Brain pericyte (primary cell): ENCODE data around the gene SEZ6L.

Experiments
- DNase-seq: peaks from one replicate; pipeline ENCODE4 v3.0.0-alpha.2; 2012; ENCODE audit warnings: low read depth, low spot score

Gene SEZ6L

DNA sequence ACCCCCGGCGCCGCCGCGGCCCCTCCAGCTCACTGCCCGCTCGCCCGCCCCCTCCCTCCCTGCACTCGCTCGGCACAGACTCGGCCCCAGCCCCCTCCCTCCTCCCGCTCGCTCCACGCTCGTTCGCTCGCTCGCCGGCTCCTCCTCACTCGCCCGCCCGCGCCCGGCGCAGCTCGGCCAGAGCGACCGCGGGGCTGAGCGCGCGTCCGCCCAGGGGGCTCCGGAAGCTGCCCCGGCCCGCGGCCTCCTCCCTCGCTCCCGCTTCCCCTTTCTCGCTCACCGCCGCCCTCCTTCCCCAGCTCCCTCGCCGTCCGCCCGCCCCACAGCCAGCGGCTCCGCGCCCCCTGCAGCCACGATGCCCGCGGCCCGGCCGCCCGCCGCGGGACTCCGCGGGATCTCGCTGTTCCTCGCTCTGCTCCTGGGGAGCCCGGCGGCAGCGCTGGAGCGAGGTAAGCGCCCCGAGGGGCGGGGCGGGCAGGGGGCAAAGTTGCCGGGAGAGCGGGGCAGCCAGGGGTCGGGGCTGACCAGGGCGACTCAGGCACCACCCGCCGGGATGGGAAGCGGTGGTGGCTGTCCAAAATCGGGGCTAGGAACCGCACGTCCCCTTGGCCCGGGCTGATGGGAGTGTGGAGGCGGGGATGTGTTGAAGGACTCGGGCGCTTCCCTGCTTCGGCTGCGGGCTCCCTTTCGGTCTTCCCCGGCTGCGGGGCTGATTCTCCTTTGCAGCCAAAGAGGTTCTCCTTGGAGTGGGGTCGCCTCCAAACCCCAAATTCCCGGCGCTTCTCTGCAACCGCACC is at the start of gene SEZ6L:
SEZ6L (plus strand) TSS at position 148 of the 797 bp plus-strand sequence; CDS start at position 356, 208 bp downstream.
- DNase-seq, result no peak

DNA sequence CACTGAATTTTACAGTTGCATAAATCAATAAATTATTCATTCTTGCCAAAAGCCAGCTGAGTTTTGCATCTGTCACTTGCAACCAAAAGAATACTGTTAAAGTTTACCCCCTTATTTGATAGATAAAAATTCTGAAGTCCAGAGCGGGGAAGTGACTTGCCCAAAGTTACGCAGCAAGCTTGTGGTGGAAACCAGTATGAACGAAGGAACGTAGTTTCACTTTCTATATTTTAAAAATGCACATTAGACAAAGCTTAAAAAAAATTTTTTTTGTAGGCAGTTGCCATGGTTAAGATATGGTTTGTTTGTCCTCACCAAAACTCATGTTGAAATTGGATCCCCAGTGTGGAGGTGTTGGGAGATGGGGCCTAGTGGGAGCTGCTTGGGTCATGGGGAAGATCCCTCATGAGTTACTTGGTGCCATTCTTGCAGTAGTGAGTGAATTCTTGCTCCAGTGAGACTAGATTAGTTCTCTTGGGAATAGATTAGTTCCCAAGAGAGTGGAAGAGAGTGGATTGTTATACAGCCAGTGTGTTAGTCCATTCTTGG is 46.3 kb upstream of the SEZ6L start:
- DNase-seq, result no peak

DNA sequence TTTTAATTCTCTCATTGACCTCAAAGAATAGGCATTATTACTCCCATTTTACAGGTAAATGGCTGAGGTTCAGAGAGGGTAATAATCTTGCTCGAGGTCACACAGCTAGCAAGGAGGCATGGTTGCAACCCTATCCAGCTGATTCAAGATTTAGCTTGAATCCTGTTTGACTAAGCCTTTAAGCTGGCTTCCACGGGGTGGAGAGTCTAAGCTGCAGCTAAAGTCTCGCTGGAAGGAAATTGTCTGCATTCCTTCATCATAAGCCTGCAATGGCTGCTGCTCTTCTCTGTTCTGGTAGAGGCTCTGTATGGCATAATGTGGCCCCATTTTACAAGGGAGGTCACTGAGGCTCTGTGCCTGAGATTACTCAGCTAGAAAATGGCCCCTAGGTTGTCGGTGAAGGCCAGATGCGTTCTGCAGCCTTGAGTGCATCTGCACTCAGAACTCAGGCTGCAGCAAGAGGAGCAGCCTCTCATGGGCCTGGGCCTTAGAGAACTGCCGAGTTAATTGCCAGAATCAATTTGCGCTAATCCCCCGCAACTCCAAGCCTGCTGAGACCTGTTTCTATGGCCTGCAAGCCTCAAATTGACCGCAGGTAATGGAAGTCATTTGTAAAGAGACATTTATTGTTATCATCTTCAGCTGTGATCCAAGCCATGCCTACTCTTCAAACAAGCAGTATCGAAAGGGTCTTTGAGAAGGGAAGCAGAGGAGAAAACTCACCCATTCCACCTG is 44.1 kb upstream of the SEZ6L start:
- no peak for DNase-seq

DNA sequence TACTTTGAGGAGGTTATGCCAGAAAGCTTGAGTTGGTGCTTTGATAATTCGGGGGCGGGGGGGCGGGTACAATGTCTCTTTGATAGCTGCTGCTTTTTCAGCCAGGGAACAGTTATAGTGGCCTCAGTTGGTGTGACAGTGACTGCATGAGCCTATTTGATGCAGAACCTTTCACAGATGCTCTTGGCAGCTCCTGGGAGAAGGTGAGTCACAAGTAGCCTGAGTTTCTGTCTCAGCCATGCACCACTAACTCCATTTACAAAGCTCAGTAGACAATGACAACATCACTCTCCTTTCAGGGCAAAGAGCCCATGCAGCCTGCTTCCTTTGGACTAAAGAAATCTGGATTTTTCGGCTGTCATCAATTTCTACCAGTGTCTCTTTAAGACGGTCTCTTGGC is 42.1 kb upstream of the SEZ6L start:
- no peak for DNase-seq

DNA sequence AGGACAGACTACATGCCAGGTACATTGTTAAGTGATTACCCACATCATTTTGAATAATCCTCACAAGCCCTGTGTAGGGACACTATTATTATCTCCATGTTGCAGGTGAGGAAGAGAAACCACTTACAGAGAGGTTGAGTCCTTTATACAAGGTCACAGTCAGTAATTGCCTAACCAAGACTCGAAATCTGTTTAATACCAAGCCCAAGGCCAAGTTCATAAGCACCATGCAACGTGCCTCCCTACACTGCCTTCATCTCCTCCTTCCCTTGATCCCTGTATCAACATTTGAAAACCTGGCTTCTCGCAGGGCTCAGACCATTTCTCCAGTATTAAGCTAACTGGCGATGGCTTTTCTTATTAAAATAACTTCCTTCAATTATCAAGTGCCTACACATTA is 41.7 kb upstream of the SEZ6L start:
- DNase-seq, result no peak

DNA sequence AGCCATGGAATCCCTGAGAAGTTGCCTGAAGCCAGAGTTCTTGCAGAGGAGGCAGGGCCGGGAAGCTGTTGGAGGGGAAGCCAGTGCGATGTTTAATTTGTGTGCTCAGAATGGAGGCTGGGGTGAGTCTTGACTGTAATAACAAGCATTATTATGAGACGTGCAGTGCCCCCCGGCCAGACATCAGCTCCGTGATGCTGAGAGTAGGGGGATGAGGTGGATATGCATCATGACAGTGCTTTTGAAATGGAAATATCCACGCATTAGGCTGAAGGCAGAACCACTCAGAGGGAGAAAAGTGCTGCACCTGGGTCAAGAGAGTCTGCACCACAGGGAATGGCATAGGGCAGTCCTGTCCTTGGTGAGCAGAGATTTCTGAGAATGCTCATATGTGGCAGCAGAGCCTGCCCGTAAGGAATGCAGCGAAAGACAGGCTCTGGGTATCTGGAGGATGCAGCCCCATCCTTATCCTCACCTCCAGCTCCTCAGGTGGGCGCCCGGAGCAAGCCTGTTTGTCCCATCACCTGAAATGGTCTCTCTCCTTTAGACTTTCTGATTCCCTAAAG is 37.6 kb upstream of the SEZ6L start:
- no peak for DNase-seq

DNA sequence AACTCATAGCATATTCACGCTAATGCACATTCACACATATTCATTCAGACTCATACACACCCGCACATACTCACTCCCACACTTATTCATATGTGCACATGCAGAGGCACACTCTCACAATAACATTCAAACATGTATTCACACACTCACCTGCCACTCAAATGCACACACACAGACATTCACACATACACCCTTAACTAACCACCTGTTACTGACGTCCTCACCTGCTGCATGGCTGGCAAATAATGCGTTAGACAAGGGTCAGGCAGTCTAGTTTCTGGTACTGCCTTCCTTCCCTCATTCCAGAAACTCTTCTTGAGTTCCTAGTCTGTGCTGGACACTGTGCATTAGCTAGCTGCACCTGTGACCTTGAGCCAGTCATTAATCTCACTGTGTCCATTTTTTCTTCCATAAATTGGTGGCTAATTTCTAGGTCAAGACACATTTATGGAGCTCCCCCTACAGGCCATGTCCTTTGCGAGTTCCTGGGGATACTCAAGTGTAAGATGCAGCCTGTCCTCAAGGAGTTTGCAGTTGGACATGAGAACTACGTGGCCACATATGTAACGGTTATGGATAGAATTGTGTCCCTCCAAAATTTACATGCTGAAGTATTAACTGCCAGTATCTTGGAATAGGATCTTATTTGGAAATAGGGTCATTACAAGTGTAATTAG is 34.5 kb upstream of the SEZ6L start:
- no peak for DNase-seq

DNA sequence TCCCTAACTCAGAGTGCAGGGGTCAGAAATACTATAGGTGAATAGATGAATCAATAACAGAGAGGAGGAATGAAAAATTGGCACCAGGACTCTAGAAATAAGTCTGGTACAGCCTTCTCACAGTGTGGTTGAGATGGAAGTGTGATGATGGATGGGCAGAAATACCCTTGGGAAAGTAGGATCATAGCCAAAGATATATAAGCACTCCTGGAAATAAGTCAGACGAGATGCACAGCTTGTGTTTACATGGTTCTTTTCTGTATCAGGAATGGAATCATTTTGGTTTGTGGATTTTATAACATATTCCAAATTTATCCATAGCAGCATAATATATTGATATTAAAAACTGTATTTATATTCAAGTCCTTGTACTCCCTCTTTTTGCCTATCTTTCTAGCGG is 33.5 kb upstream of the SEZ6L start:
- no peak for DNase-seq

DNA sequence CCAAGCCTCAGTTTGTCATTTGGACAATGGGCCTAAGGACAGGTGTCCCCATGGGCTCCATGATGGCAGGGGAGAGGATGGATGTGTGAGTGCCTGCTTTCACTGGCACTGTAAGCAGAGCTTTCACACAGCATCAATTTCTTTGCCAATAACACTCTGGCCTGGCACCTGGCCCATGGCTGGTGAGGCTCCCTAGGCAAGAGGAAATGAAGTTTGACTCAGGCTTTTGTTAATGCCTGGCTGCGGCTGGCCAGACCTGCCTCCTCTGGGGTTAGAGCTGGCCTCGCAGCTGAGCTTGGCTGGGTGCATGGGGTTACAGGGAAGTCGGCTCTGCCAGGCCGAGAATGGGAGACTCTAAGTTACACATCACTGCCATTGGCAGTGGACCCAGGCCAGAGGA is 30.0 kb upstream of the SEZ6L start:
- DNase-seq, result no peak

DNA sequence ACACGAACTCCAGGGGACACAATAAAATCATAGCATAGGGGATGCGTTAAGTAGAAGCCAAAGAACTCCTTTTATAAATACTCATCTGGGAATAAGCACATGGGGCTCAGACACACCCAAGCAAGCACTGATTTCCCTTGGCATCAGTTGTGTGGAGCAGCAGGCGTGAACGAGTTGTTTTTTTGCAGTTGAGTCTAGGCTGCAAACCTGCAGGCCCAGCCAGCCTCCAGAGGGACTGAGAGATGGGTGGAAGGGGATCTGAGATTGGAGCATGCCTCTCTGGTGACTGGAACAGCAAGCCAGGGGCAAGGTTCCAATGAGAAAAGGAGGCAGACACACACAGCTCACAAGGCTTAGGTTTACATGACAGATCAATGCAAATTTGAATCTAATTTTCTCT is 27.4 kb upstream of the SEZ6L start:
- DNase-seq, result no peak

DNA sequence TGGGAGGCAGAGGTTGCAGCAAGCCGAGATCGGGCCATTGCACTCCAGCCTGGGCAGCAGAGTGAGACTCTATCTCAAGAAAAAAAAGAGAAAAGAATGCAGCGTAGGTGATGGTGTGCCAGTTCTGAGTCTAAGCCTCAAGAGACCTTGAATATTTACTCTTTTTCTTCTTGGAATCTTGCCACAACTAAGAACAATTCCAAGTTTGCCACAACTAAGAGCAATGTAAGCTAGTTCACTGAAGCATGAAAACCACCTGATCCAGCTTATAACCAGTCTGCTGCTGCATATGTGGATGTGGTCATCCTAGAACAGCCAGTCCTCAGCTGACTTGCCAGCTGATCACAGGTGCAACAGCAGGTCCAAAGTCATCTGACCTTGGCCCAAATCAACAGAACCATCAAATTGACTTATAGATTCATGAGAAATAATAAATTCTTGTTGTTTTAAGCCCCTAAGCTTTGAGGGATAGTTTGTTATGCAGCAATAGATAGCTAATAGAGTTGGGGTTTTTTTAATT is 25.4 kb upstream of the SEZ6L start:
- DNase-seq, result no peak

DNA sequence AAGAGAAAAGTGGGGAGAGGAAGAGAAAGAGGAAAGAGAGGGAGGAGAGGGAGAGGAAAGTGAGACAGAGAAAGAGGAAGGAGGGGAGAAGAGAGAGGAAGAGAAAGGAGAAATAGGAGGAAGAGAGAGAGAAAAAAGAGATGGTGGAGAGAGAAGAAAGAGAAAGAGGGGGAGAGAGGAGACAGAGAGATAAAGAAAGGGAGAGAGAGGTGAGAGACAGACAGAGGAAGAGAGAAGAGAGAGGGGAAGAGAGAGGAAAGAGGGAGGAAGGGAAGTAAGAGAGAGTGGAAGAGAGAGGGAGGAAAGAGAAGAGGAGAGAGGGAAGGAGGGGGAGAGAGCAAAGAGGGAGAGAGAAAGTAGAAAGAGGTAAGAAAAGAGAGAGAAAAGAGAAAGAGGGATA is 9.4 kb upstream of the SEZ6L start:
- no peak for DNase-seq

DNA sequence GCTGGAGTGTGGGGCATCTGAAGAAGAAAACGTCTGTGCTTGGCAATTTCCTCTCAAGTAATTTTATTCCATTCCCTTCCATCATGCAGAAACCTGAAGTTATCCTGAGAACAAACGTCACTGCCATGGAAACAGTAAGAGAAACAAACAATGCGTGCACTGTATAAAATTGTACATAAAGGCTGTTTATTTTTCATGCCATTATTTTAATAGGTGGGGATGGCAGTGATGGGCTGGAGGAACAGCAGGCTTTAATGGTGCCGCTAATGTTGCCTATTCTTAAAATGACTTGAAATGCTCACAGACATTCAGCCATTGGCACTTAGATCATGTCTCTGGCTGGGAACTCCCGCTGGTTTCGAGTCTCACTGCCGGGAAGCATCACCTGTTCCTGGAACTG is 7.5 kb upstream of the SEZ6L start:
- no peak for DNase-seq

DNA sequence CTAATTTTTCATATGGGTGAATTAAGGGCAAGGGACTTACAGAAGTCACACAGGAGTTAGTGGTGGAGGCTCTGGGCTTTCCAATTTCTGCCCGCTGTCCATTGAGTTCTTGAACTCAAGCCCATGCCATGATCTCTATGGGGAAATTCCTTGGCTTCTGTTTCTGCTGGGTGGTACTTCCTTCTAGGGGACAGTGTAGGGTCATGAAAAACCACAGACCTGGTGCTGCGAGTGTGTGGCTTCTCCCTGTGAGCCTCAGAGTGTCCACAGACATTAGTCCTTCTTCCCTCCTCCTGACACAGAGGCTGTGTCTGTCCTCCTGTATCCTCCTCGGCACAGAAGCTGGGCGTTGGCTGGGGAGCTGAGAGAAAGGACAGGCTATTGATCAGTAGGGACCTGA is 6.3 kb upstream of the SEZ6L start:
- DNase-seq, result no peak

DNA sequence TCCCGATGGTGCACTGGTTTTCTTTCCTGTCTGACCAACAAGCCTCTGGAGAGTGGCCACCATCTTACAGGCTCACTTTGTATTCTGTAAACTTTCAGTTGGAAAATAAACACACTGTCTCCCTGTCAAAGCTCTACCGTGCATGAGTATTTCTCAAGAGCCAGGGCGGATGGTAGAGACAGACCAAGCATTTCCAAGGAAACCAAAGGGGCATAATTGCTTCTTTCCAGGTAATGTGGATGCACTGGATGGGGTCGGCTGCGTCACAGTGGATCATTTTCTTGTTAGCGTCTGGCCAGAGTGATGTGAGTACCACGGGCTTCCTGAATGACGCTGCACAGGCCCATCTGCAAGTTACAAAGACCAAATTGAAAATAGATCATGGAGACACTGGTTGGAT is 5.1 kb upstream of the SEZ6L start:
- no peak for DNase-seq

DNA sequence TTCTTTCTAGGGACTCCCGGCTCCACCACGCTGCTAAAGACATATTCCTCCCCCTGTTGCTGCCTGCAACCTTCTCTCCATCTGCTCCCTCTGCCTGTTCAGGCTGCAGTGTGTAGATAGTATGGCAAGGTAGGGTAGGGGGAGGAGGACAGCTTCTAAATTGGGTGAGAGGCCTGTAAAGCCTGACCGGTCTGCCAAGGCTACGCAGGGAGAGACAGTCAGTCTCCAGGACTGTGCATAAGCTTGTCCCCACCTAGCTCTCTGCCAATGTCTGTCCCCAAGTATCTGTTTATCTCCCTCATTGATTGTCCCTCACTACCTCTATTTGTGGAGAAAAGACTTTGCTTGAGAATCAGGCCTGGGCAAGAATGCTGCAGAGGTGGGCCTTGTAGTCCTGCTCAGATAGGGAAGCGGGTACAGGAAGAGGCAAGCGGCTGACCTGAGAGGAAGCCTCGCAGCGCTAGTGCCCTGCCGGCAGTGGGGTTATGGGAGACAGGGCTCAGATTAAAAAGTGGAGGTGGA is 871 bp upstream of the SEZ6L start:
- no peak for DNase-seq

DNA sequence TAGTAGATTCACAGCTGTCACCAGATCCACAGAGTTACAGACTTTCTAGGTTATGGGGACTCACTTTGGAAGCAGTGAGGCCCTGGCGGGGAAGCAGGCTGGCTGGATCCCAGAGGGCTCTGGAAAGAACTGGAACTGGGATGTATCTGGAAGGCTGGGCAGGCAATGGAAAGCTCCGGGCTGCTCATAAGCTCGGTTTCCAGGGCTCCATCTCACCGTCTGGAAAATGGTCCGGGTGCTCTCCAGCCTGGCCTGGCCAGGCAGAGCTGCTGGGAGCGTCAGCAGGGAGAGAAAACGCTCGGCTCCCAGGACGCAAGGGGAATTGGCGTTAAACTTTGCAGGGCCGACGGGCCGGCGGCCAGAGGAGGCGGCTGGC is 335 bp upstream of the SEZ6L start:
- no peak for DNase-seq

DNA sequence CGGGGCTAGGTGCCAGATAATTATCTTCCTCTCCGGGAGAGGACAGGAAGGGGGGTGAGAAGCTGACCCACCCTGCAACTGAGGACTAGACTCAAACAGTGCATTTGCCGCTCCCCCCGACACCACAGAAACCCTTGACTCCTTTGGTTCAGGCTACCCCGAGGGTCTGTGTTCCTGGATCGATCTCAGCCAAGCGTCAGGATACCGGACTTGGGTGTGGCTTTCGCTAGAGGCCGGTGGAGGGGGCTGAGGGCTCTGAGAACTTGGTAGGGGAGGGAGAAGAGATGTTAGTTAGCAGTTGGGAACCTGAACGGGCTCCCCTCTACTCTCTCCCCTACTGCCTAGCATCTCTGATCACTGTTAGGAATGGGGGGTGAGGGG is 840 bp downstream of the SEZ6L start:
- no peak for DNase-seq

DNA sequence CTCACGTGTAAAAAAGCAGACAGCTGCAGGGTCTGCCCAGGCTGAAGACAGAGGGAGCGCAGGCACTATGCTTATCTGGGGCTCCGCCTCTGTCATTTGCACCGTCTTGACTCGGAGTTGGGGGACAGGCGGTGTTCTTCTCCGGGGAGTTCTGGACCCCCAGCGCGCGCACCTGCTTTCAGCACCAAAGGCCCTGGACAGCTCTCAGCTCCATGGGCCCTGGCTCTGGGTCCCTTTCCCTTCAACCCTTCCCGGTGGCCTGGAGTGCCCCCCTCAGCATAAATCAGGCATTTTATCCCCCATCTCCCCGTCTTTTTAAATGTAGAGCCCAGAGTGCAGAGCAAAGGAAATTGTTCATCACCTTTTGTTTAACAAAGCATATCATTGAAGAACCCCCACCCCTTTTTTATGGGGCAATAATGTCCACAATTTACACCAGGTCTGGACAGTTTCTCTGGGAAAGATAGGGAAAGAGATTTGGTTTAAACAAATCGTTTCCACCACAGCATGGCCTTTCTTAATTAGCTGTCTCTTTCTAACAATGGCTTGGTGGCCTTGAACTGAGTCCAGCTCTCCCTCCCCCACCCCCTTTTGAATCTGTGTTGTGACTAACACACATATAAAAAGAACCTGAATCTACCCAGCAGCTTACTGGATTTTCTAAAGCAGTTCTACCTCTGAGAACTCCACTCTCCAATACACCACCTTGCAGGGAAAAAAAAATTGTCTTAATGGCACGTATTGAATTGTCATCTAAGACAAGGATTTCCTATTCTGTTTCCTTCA is 1.7 kb downstream of the SEZ6L start:
- DNase-seq, result no peak

DNA sequence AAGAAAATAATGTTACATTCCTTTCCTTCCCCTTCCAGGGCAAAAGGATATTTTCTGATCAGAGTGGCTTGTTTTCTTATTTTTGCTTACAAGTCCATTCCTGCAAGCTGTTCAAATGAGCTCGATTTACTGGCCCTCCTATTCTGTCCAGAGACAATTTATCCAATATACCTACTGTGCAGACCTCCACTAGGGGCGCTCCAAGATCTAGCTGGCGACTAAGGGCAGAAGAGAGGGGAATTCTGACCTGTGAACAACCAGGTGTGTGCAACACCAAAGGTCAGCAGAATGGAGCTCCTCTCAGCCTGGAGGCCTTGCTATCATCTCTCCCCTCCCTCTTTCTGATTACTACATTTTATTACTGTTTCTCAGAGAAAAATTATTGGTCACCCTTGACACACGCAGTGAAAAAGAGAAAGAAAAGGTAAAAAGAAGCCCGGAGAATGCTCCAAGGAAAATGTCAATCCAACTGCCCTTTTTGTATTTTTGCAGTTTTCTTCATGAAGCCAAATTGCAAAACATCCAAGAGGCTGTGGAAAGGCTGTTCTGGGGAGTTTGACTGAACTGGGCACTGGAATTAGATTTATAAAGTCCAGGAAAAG is 3.2 kb downstream of the SEZ6L start:
- DNase-seq, result no peak
